NCI-H69 (cell line): ENCODE results near the gene JAK1.

Source experiments
- DNase-seq: peaks from one replicate; lab custom pipeline; 2025; lab: John Stamatoyannopoulos, UW

Gene JAK1

DNA sequence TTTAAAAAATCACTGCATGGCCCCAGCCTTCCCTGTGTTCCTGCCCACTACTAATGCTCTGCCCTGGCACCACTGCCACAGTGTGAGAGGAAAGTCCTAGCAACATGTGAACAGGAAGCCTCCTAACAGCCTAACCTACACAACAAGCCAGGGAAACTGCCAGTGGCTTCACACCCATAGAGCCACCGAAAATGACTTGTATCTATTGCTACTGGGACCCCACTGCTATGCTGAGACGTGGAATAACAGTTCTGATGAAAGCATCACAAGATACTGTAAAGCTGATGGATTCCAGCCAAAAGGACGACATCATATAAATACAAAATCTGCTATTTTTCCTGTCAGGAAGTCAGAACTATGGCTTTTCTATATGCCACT lies 74.9 kb downstream of the JAK1 start:
- DNase-seq = no peak

- no peak for DNase-seq
Measured at GRCh38 chr1:64890699-64891447, 75.5 kb downstream of the JAK1 start.

GRCh38 chr1:64887689-64888217 lies 78.6 kb downstream of the JAK1 start:
- DNase-seq = no peak

DNA sequence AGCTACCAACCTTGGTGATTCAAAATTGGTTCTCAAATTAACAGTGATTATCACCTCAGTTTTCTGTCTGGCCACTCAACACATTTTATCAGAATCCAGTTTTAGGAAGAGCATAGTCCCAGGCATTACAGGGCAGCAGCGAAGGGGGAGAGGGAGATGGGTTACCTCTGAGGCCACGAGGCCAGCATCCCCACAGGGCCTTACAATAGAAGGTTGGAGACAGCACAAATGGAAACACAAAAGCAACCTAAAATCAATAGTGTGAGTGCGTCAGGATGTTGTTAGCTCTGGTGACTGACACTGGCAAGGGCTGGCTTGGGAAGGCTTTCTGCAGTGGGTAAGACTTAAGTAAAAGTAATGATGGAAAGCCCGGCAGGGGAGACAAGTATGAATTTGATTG lies 79.5 kb downstream of the JAK1 start:
- peak; percentile 73 for DNase-seq

GRCh38 chr1:64885648-64886047 lies 80.7 kb downstream of the JAK1 start:
- DNase-seq = no peak

DNA sequence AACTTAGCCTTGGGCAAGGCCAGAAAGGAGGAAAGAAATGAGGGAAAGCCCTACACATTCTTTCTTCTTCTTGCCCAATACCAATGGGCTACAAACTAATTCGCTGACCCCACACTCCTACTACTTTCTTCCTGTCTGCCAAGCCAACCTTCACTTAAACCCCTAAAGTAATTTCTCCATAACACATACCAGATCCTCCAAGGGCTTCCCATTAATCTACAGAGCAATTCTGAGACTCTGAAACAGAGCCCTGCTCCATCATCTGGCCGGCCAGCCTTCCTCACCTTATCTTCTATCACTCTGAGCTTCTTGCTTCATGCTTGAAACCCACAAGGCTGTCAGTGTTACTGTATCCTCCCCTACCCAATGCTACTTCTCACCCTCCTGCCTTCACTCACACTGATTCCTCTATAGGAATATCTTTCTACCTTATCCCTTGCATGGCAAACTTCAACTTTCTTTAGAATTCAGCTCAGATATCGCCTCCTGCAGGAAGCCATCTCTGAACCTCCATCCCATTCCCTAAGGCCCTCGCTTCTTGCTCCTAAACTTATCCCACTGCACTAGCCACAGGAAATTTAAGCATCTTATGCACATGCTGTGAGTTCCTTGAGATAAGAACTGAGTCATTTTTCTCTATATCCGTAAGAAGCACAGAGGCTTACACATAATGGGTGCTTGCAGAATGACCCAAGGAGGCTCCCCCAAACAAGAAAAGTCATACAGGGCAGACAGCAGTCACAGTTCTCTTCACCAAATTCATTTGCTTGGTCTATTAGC lies 81.9 kb downstream of the JAK1 start:
- DNase-seq = no peak

GRCh38 chr1:64882574-64883255 lies 83.6 kb downstream of the JAK1 start:
- DNase-seq = no peak

- no peak for DNase-seq
Measured at GRCh38 chr1:64881281-64881680, 85.1 kb downstream of the JAK1 start.

DNA sequence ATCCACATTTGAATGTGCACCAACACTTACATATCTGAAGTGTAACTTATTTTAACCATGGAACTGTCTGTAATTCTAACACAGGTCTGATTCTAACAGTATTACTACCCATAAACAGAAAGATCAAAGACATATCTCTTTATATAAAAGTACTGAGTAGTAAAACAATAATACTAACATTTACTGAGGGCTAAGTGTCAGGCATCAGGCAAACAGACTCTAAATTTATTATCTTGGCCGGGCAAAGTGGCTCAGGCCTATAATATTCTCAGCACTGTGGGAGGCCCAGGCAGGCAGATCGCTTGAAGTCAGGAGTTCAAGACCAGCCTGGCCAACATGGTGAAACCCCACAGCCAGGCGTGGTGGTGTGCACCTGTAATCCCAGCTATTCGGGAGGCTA lies 85.9 kb downstream of the JAK1 start:
- no peak for DNase-seq

GRCh38 chr1:64878931-64879611 lies 87.3 kb downstream of the JAK1 start:
- DNase-seq = no peak

DNA sequence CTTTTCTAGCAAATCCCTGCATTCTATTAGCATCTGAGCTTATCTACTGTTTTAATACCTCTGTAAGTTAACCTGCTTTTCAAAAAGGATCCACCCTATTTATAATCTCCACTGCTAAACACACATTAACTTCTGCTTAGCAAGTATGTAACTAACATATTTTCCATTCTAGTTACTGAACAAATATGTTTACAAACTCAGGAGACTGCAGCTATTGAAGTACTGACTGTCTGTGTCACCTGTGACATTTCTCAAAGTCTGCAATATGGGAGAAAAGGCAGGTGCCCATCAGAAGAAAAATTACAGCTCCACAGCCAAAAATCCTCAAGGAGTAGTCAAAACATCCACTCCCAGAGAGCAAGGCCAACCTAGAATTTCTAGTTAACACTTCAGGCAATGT lies 88.3 kb downstream of the JAK1 start:
- DNase-seq = no peak

DNA sequence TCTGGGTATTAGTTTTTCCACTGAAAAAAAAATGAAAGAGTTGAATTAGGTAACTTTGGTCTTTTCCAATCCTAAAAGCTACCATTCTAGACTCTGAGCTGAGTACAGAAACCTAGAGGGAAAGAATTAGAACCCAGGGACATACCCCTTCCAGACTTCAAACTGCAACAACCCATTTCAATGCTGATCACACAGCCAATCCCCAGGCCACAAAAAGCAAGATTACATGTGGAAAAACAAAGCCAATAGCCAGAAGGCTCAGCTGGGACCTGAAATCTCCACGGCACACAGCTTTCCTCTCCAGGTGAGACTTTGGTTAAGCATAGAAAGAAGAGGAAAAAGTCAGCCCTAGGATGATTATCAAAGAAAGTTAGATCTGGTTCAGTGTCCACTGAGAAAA lies 88.8 kb downstream of the JAK1 start:
- no peak for DNase-seq

DNA sequence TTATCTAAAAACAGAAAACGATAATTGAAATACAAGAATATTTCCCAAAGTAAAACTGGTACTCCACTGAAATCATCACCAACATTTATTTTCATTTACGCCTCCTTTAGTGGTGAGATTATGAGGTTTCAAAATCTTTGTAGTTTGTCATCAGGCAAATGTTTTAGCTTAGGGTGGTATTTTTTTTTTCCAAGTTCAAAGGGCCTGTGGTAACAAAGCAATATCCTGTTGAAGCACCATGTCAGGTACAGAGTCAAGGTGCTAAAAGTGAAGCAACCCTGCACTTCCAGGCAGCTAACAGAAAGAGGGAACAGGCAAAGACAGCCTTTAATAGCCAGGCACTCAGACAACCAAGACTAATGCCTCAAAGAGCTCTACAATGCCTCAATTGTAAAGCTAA lies 89.2 kb downstream of the JAK1 start:
- no peak for DNase-seq

DNA sequence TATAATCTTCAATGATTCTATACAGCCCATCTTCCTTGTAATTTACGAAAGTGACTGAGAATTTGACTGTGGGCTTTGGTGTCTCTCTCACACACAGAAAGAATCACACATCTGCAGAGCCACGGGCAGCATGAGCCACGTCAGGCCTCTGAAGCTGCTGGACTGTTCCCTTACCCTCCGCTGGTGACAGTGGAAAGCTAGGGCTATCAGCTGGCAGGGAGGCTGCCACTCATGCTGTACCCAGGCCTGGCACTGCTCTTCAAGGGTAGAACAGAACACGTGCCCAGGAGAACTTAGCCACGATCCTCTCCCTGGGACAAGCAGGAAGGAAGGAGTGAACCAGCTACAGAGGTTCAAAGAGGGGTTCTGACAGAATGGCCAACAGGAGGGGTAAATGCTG lies 90.7 kb downstream of the JAK1 start:
- DNase-seq = no peak

DNA sequence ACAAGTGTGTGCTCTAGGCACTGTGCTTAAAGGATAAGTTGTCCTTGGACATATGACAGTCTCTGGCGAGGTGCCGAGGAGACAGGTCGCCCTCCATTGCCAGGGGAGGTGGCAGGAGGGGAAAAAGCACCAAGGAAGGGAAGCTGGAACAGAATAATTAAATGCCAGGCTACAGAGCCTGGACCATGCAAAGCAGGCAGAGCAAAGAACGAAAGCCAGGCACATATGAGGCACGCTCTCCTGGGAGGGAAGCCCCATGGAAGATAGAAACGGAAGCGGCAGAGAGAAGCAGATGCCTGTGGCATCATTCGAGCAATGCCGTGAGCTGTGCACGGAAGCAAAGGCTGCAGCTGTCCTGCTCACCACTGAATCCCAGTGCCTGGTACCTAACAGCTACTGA lies 91.2 kb downstream of the JAK1 start:
- no peak for DNase-seq

DNA sequence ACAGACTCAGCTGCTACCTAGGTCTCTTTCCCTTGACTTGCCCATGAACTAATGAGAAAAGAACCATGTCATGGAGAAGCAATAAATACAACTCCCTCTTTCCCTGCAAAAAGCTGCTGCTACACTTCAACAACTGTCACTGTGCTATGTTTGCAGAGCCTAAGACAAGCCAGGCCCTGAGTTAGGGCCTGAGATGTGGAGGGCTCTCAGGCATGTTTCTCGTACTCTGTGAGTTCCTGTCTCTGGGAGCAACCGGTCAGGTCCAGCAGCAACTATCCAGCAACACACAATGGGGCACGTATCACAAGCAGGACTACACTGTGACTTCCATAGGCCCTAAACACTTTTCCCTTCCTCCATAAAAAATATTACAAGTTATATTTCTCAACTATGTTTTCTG lies 91.7 kb downstream of the JAK1 start:
- DNase-seq = no peak

GRCh38 chr1:64873576-64873975 lies 92.8 kb downstream of the JAK1 start:
- no peak for DNase-seq

DNA sequence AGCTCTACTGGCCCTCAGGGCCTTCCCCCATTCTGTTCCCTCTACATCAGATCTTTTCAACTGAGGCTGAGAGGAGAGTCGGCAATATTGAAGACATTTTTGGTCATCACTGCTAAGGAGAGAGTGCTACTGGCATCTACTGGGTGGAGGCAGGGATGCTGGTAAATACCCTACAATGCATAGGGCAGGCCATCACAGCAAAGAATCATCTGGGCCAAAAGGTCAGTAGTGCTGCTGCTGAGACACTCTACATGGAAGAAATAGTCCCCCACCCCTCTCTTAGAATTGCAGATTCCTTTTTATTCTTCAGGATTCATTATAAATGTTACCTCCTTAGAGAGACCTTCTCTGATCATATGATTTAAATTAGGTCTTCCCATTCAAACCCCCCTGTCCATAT lies 94.3 kb downstream of the JAK1 start:
- no peak for DNase-seq

- DNase-seq = no peak
Measured at GRCh38 chr1:64871256-64871655, 95.1 kb downstream of the JAK1 start.

- no peak for DNase-seq
Measured at GRCh38 chr1:64867266-64867665, 99.1 kb downstream of the JAK1 start.

DNA sequence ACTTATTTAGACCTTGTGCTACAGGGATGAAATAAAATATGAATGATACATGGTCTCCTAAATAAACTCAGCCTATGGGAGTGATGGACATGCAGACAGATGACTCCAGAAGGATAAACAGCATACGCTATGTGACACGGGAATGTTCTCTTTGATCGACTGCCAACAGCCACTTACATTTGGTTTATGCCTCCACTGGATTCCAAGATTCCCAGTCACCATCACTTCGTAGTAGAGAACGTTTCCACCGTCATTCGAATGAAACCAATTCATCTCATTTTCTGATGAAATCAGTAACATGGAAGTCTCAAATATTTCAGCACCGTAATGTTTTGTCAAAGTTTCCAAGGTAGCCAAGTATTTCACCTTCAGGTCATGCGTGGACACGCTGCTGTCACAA lies 99.7 kb downstream of the JAK1 start:
- DNase-seq = no peak

DNA sequence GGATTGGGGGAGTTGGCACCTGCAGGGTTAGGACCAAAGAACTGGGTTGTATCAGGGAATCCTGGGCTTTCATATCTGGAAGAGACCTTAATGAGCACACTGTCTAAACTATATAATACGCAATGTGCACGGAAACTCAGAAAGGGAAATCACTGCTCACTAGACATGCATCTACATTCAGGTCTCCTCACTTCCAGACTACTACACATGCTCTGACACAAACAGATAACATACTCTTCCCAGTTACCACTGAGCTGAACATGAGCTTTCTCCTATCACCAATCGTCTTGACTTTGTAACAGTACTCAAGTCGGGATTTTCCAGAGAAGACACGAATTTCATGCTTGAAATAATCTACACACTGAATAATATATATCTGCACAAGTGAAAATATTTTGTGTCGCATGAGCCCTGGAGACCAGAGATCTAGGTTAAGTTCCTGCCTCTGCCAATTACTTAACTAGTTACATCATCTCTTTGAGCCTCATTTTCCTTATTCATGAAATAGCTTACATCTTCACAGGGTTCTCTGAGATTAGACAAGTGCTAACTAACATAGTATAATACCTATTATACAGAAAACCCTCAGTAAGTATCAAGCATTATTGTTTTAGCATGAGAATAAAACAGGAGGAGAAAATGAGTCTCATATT lies 101.1 kb downstream of the JAK1 start:
- no peak for DNase-seq
